ENCODE measurements around the gene PRTFDC1. TPM values are rescaled to one million over a fixed set of nuclear protein-coding genes. Genes with fewer than 3 reads are reported as not detected.
A peak's percentile ranks its signal among the peaks of the same experiment; 100 is the strongest.

PRTFDC1 gene
- total RNA-seq, 1 donor from 2014 or later: 9.6 TPM

- no peak for DNase-seq (ENCODE audit: low read depth)
- Histone ChIP-seq H3K4me3 (ENCODE audit: low read depth, low read length) (no peak overlapping the region), H3K36me3 (ENCODE audit: control insufficient read depth, insufficient read depth, low read length) (no peaks in the 10 kb centered on the region), H3K27me3 (ENCODE audit: control insufficient read depth, insufficient read depth, low read length) (no peaks in the 10 kb centered on the region)
- no peak for TF ChIP-seq CTCF (IDR thresholded peaks at IDR 0.05; ENCODE audit: insufficient read depth, low read length, poor library complexity, severe bottlenecking)
These were observed 11.2 kb upstream of the PRTFDC1 start for GRCh38 chr10:24963521-24964041.

- Histone ChIP-seq H3K4me3 (ENCODE audit: low read depth, low read length) (no peak overlapping the region), H3K36me3 (ENCODE audit: control insufficient read depth, insufficient read depth, low read length) (no peaks in the 10 kb centered on the region), H3K27me3 (ENCODE audit: control insufficient read depth, insufficient read depth, low read length) (no peaks in the 10 kb centered on the region)
- peak; percentile 67 for DNase-seq (ENCODE audit: low read depth)
- TF ChIP-seq CTCF (IDR thresholded peaks at IDR 0.05; ENCODE audit: insufficient read depth, low read length, poor library complexity, severe bottlenecking): no peak
These were observed 10.6 kb upstream of the PRTFDC1 start for GRCh38 chr10:24962995-24963394.

GRCh38 chr10:24961582-24961981, 9.2 kb upstream of the PRTFDC1 start:
- H3K36me3 ChIP-seq (ENCODE audit: control insufficient read depth, insufficient read depth, low read length): no peaks in the 10 kb centered on the region
- H3K27me3 ChIP-seq (ENCODE audit: control insufficient read depth, insufficient read depth, low read length): no peaks in the 10 kb centered on the region
- H3K4me3 ChIP-seq (ENCODE audit: low read depth, low read length): no peak overlapping the region
- no peak for DNase-seq (ENCODE audit: low read depth)
- no peak for TF ChIP-seq CTCF (IDR thresholded peaks at IDR 0.05; ENCODE audit: insufficient read depth, low read length, poor library complexity, severe bottlenecking)

- TF ChIP-seq CTCF (IDR thresholded peaks at IDR 0.05; ENCODE audit: insufficient read depth, low read length, poor library complexity, severe bottlenecking): no peak
- DNase-seq (ENCODE audit: low read depth): no peak
- Histone ChIP-seq H3K27me3 (ENCODE audit: control insufficient read depth, insufficient read depth, low read length) (no peaks in the 10 kb centered on the region), H3K4me3 (ENCODE audit: low read depth, low read length) (no peak overlapping the region), H3K36me3 (ENCODE audit: control insufficient read depth, insufficient read depth, low read length) (no peaks in the 10 kb centered on the region)
These were observed 7.0 kb upstream of the PRTFDC1 start for GRCh38 chr10:24959382-24959730.

- no peak for DNase-seq (ENCODE audit: low read depth)
- no peaks in the 10 kb centered on the region for H3K27me3 ChIP-seq (ENCODE audit: control insufficient read depth, insufficient read depth, low read length)
- H3K36me3 ChIP-seq (ENCODE audit: control insufficient read depth, insufficient read depth, low read length): no peaks in the 10 kb centered on the region
- no peak overlapping the region for H3K4me3 ChIP-seq (ENCODE audit: low read depth, low read length)
- no peak for TF ChIP-seq CTCF (IDR thresholded peaks at IDR 0.05; ENCODE audit: insufficient read depth, low read length, poor library complexity, severe bottlenecking)
These were observed 6.4 kb upstream of the PRTFDC1 start for GRCh38 chr10:24958721-24959381.
